ENCODE results near the gene IFI44. TPM values are rescaled to one million over a fixed set of nuclear protein-coding genes. Genes with fewer than 3 reads are reported as not detected.

IFI44 gene
- total RNA-seq, 2 donors from 2014 or later, result 34.9 to 43.5 TPM

GRCh38 chr1:78607334-78607927, 42.2 kb upstream of the IFI44 start:
- H3K4me1 ChIP-seq (ENCODE audit: control insufficient read depth in 1 of 2, low read depth in 2 of 2), result no peaks in the 10 kb centered on the region
- TF ChIP-seq CTCF (IDR thresholded peaks at IDR 0.05), result peak; percentile 37
- H3K27ac ChIP-seq, result no peak overlapping the region
- no peaks in the 10 kb centered on the region for H3K36me3 ChIP-seq
- H3K27me3 ChIP-seq (replicated peaks; ENCODE audit: insufficient read depth), result no peaks in the 10 kb centered on the region
- ATAC-seq (ENCODE audit: insufficient number of reproducible peaks, low FRiP score, low read depth), result no peak
- no peak for DNase-seq (ENCODE audit: low spot score)
- H3K4me3 ChIP-seq, result no peak overlapping the region
- no peaks in the 10 kb centered on the region for H3K9me3 ChIP-seq

- no peak for DNase-seq (ENCODE audit: low spot score)
These were observed 41.7 kb upstream of the IFI44 start for GRCh38 chr1:78607944-78608343.

GRCh38 chr1:78617615-78618026, 32.0 kb upstream of the IFI44 start:
- ATAC-seq (ENCODE audit: insufficient number of reproducible peaks, low FRiP score, low read depth) (peak; percentile 61), DNase-seq (ENCODE audit: low spot score) (peak; percentile 15)
- peak; percentile 92 for TF ChIP-seq CTCF (IDR thresholded peaks at IDR 0.05)
- no peaks in the 10 kb centered on the region for H3K9me3 ChIP-seq
- H3K36me3 ChIP-seq, result no peaks in the 10 kb centered on the region
- no peak overlapping the region for H3K27ac ChIP-seq
- peak overlapping the region; percentile 6 for H3K4me3 ChIP-seq
- peaks cover 3% of the 10 kb centered on the region in 2 donors for H3K4me1 ChIP-seq (ENCODE audit: control insufficient read depth in 1 of 2, low read depth in 2 of 2)
- H3K27me3 ChIP-seq (replicated peaks; ENCODE audit: insufficient read depth), result no peaks in the 10 kb centered on the region

More at GRCh38 chr1:78607944-78608343, 41.7 kb upstream of the IFI44 start:
- ATAC-seq (ENCODE audit: insufficient number of reproducible peaks, low FRiP score, low read depth), result no peak
- H3K9me3 ChIP-seq, result no peaks in the 10 kb centered on the region
- H3K36me3 ChIP-seq, result no peaks in the 10 kb centered on the region
- no peak overlapping the region for H3K4me3 ChIP-seq
- no peaks in the 10 kb centered on the region for H3K4me1 ChIP-seq (ENCODE audit: control insufficient read depth in 1 of 2, low read depth in 2 of 2)
- H3K27ac ChIP-seq, result no peak overlapping the region
- TF ChIP-seq CTCF (IDR thresholded peaks at IDR 0.05), result no peak
- no peaks in the 10 kb centered on the region for H3K27me3 ChIP-seq (replicated peaks; ENCODE audit: insufficient read depth)

- no peaks in the 10 kb centered on the region for H3K27me3 ChIP-seq (replicated peaks; ENCODE audit: insufficient read depth)
- H3K36me3 ChIP-seq, result no peaks in the 10 kb centered on the region
- no peak for TF ChIP-seq CTCF (IDR thresholded peaks at IDR 0.05)
- DNase-seq (ENCODE audit: low spot score) (no peak), ATAC-seq (ENCODE audit: insufficient number of reproducible peaks, low FRiP score, low read depth) (no peak)
- H3K27ac ChIP-seq, result peak overlapping the region; percentile 61 to 65
- H3K4me3 ChIP-seq, result peak overlapping the region; percentile 67
- no peaks in the 10 kb centered on the region for H3K9me3 ChIP-seq
- H3K4me1 ChIP-seq (ENCODE audit: control insufficient read depth in 1 of 2, low read depth in 2 of 2), result peaks cover 3 to 7% of the 10 kb centered on the region in 2 donors
These were observed 30.6 kb upstream of the IFI44 start for GRCh38 chr1:78619032-78619431.

GRCh38 chr1:78619446-78619802, 30.2 kb upstream of the IFI44 start:
- ATAC-seq (ENCODE audit: insufficient number of reproducible peaks, low FRiP score, low read depth) (no peak), DNase-seq (ENCODE audit: low spot score) (no peak)
- H3K27ac ChIP-seq, result peak overlapping the region; percentile 61 to 65
- H3K36me3 ChIP-seq, result no peaks in the 10 kb centered on the region
- peaks cover 3 to 7% of the 10 kb centered on the region in 2 donors for H3K4me1 ChIP-seq (ENCODE audit: control insufficient read depth in 1 of 2, low read depth in 2 of 2)
- no peaks in the 10 kb centered on the region for H3K9me3 ChIP-seq
- peak overlapping the region; percentile 67 for H3K4me3 ChIP-seq
- no peak for TF ChIP-seq CTCF (IDR thresholded peaks at IDR 0.05)
- no peaks in the 10 kb centered on the region for H3K27me3 ChIP-seq (replicated peaks; ENCODE audit: insufficient read depth)

Data from thoracic aorta (tissue), 2 donors.